Coronary artery (tissue), 2 donors: ENCODE data around the gene UBL4B.

Source experiments
- DNase-seq: peaks from one replicate; pipeline ENCODE4 v3.0.0-alpha.2; 2017; ENCODE audit warnings: low spot score
- H3K27ac ChIP-seq, 2 donors: fragments of 200-600 bp; sonication (generic); one replicate each; pipeline ENCODE4 v1.5.1; 2016 to 2019
- H3K4me3 ChIP-seq: fragments of 200-600 bp; sonication (generic); 2 replicates; pipeline ENCODE4 v1.5.1; 2016; ENCODE audit warnings: mild to moderate bottlenecking, moderate library complexity
- CTCF ChIP-seq: fragments of 200-600 bp; sonication (generic); IDR thresholded peaks from one replicate; pipeline ENCODE4 v1.5.1; 2019; ENCODE audit warnings: antibody characterized with exemption

UBL4B gene

DNA sequence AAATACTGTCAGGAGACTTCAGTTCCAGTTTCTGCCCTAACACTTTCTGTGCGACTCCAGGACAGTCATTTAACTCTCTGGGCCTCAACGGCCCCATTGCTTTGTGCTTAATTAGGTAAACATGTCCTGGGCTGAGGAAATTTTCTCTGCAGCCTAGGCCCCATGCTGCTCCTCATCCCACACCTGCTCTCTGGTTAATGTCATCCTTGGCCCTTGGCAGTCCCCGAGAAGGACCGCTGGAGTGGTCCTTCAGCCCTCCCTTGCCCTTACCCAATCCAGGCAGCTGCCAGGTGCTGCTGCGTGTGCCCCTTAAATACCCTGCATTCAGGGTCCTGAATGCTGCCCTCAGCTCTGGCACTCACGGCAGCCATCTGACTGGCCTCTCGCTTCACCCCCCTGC is 18.7 kb downstream of the UBL4B start:
- Histone ChIP-seq H3K4me3 (no peak overlapping the region), H3K27ac (no peak overlapping the region)
- no peak for TF ChIP-seq CTCF
- no peak for DNase-seq

- no peak overlapping the region for H3K27ac ChIP-seq
- no peak overlapping the region for H3K4me3 ChIP-seq
- no peak for TF ChIP-seq CTCF
- no peak for DNase-seq
Observed at GRCh38 chr1:110132682-110133081, 20.4 kb downstream of the UBL4B start.

DNA sequence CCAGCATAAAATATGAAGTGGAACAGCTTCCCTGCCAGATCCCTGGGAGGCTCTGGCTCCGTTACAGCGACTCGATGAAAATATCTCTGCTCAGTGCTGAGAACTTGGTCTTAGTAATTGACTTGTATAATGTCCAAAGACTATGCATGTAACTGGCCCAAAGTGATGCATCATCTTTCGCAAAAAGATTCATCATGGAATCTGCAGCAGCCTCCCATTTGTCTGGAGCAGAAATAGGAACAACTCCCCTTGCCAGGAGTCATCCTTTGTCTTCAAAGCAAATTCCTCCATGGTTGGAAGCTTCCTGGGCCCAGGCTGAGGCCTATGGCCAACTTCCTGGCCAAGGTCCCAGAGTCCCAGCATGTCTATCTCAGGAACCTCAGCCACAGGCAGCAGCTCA is 21.2 kb downstream of the UBL4B start:
- no peak for DNase-seq
- TF ChIP-seq CTCF, result no peak
- H3K27ac ChIP-seq, result no peak overlapping the region
- H3K4me3 ChIP-seq, result no peak overlapping the region

GRCh38 chr1:110134050-110134595 is 21.9 kb downstream of the UBL4B start:
- no peak for DNase-seq
- Histone ChIP-seq H3K27ac (no peak overlapping the region), H3K4me3 (no peak overlapping the region)
- TF ChIP-seq CTCF, result no peak

GRCh38 chr1:110135246-110135645 is 23.0 kb downstream of the UBL4B start:
- H3K4me3 ChIP-seq, result no peak overlapping the region
- no peak for DNase-seq
- H3K27ac ChIP-seq, result no peak overlapping the region
- no peak for TF ChIP-seq CTCF

- H3K27ac ChIP-seq, result no peak overlapping the region
Observed at GRCh38 chr1:110135666-110136065, 23.4 kb downstream of the UBL4B start.

More at GRCh38 chr1:110135666-110136065, 23.4 kb downstream of the UBL4B start:
- TF ChIP-seq CTCF, result no peak
- H3K4me3 ChIP-seq, result no peak overlapping the region
- DNase-seq, result no peak
